ENCODE results near the gene COA6.

GRCh38 chr1:234368320-234369032 lies 4.8 kb upstream of the COA6 start:
- TF ChIP-seq CTCF (IDR thresholded peaks at IDR 0.05) = no peak
- no peak for TF ChIP-seq POLR2A (IDR thresholded peaks at IDR 0.05)

All from thyroid gland (tissue), 4 donors.